Neural cell (in vitro differentiated cells): ENCODE results near the gene TNS3. TPM values are rescaled to one million over a fixed set of nuclear protein-coding genes. Genes with fewer than 3 reads are reported as not detected.

Experiments used
- H2AFZ ChIP-seq: fragments of 200-600, 300-800 bp; sonication (generic), shearing (Covaris generic); 2 replicates; pipeline ENCODE4 v1.6.0; 2014; ENCODE audit warnings: low read depth, mild to moderate bottlenecking, antibody characterized with exemption, low read length, moderate library complexity
- H3F3A ChIP-seq: fragments of 200-600 bp; shearing (Covaris generic); 2 replicates; pipeline ENCODE4 v1.6.1; 2016; ENCODE audit warnings: mild to moderate bottlenecking, moderate library complexity, mixed read lengths, antibody characterized with exemption, low read length; ENCODE audit not compliant: insufficient read depth, poor library complexity, severe bottlenecking
- H3K27ac ChIP-seq: fragments of 200-600, 300-800 bp; sonication (generic), shearing (Covaris generic); 2 replicates; pipeline ENCODE4 v1.5.1; 2014; ENCODE audit warnings: mild to moderate bottlenecking, low read length, moderate library complexity
- H3K27me3 ChIP-seq: fragments of 300-800, 200-600 bp; sonication (generic), shearing (Covaris generic); 2 replicates; pipeline ENCODE4 v1.6.0; 2014; ENCODE audit warnings: mild to moderate bottlenecking, low read depth, low read length, moderate library complexity; ENCODE audit not compliant: insufficient read depth
- H3K36me3 ChIP-seq: fragments of 300-800, 200-600 bp; sonication (generic), shearing (Covaris generic); 2 replicates; pipeline ENCODE4 v1.5.1; 2014; ENCODE audit warnings: mild to moderate bottlenecking, antibody characterized with exemption, low read length, moderate library complexity; ENCODE audit not compliant: insufficient read depth
- H3K4me2 ChIP-seq: fragments of 300-800, 200-600 bp; sonication (generic), shearing (Covaris generic); 2 replicates; pipeline ENCODE4 v1.6.0; 2014; ENCODE audit warnings: mild to moderate bottlenecking, low read length
- H3K4me3 ChIP-seq: fragments of 300-800, 200-600 bp; sonication (generic), shearing (Covaris generic); 2 replicates; pipeline ENCODE4 v1.5.1; 2014; ENCODE audit warnings: mild to moderate bottlenecking, low read length, moderate library complexity
- H3K79me2 ChIP-seq: fragments of 200-600 bp; shearing (Covaris generic); replicated peaks from 2 replicates; pipeline ENCODE4 v1.6.0; 2014; ENCODE audit warnings: mild to moderate bottlenecking, low read length, moderate library complexity; ENCODE audit not compliant: insufficient read depth
- H3K9ac ChIP-seq: fragments of 300-800, 200-600 bp; sonication (generic), shearing (Covaris generic); 2 replicates; pipeline ENCODE4 v1.6.1; 2016; ENCODE audit warnings: mild to moderate bottlenecking, low read length, mixed read lengths
- H3K9me2 ChIP-seq: fragments of 200-600 bp; shearing (Covaris generic); 2 replicates; pipeline ENCODE4 v1.6.1; 2016; ENCODE audit warnings: mild to moderate bottlenecking, low read length, mixed read lengths; ENCODE audit not compliant: insufficient read depth
- H3K9me3 ChIP-seq: fragments of 200-600, 300-800 bp; sonication (generic), shearing (Covaris generic); 2 replicates; pipeline ENCODE4 v1.6.1; 2016; ENCODE audit warnings: mild to moderate bottlenecking, mixed run types, low read length, moderate library complexity, mixed read lengths
- H4K20me1 ChIP-seq: fragments of 200-600 bp; shearing (Covaris generic); 2 replicates; pipeline ENCODE4 v1.6.1; 2016; ENCODE audit warnings: mild to moderate bottlenecking, mixed run types; ENCODE audit not compliant: insufficient read depth
- CTCF ChIP-seq: fragments of 450-650 bp; IDR thresholded peaks from 2 replicates; pipeline ENCODE4 v1.5.1; 2014; ENCODE audit warnings: antibody characterized with exemption, mild to moderate bottlenecking, moderate library complexity; ENCODE audit not compliant: poor library complexity, severe bottlenecking
- EP300 ChIP-seq: fragments of 450-650 bp; conservative IDR thresholded peaks from 2 replicates; pipeline ENCODE4 v1.6.1; 2014; ENCODE audit warnings: antibody characterized with exemption, mild to moderate bottlenecking, moderate library complexity; ENCODE audit not compliant: poor library complexity, severe bottlenecking
- MXI1 ChIP-seq: fragments of 450-650 bp; conservative IDR thresholded peaks from 2 replicates; pipeline ENCODE4 v1.6.1; 2014; ENCODE audit warnings: antibody characterized with exemption, mild to moderate bottlenecking; ENCODE audit not compliant: poor library complexity, severe bottlenecking
- POLR2AphosphoS5 ChIP-seq: IDR thresholded peaks from 2 replicates; pipeline ENCODE4 v1.6.1; 2012
- RAD21 ChIP-seq: fragments of 450-650 bp; conservative IDR thresholded peaks from 2 replicates; pipeline ENCODE4 v1.6.1; 2014; ENCODE audit warnings: antibody characterized with exemption, mild to moderate bottlenecking, moderate library complexity
- REST ChIP-seq: IDR thresholded peaks from 2 replicates; pipeline ENCODE4 v1.6.1; 2012; ENCODE audit warnings: borderline replicate concordance
- TAF1 ChIP-seq: IDR thresholded peaks from 2 replicates; pipeline ENCODE4 v1.6.1; 2012; ENCODE audit warnings: low read depth
- polyA plus RNA-seq: library from polyadenylated mRNA; depleted of rRNA; stranded (reverse); fragments of >200 nt; gene quantifications from 2 replicates; pipeline ENCODE4 v1.2.3, GENCODE V29; 2014

TNS3 gene
- polyA plus RNA-seq, 1 donor from 2014 or later = 0.58 TPM

GRCh38 chr7:47406801-47407129 is 175.1 kb downstream of the TNS3 start:
- Histone ChIP-seq H4K20me1 (no peaks in the 10 kb centered on the region), H3K36me3 (no peaks in the 10 kb centered on the region), H3K9me3 (no peaks in the 10 kb centered on the region), H2AFZ (no peak overlapping the region), H3K9ac (no peak overlapping the region), H3F3A (no peaks in the 10 kb centered on the region), H3K27ac (no peak overlapping the region), H3K27me3 (no peaks in the 10 kb centered on the region), H3K4me2 (no peak overlapping the region), H3K4me3 (no peak overlapping the region), H3K79me2 (no peaks in the 10 kb centered on the region), H3K9me2 (no peaks in the 10 kb centered on the region)
- TF ChIP-seq REST (no peak), POLR2AphosphoS5 (no peak), EP300 (no peak), TAF1 (no peak), RAD21 (no peak), MXI1 (no peak), CTCF (no peak)

GRCh38 chr7:47405921-47406800 is 175.8 kb downstream of the TNS3 start:
- H3F3A ChIP-seq = no peaks in the 10 kb centered on the region
- H3K9ac ChIP-seq = no peak overlapping the region
- no peak overlapping the region for H2AFZ ChIP-seq
- H4K20me1 ChIP-seq = no peaks in the 10 kb centered on the region
- H3K4me3 ChIP-seq = no peak overlapping the region
- no peaks in the 10 kb centered on the region for H3K9me3 ChIP-seq
- no peak overlapping the region for H3K4me2 ChIP-seq
- no peaks in the 10 kb centered on the region for H3K9me2 ChIP-seq
- no peak for TF ChIP-seq RAD21
- TF ChIP-seq REST = no peak
- no peak for TF ChIP-seq POLR2AphosphoS5
- TF ChIP-seq TAF1 = no peak
- no peaks in the 10 kb centered on the region for H3K27me3 ChIP-seq
- H3K27ac ChIP-seq = no peak overlapping the region
- no peaks in the 10 kb centered on the region for H3K36me3 ChIP-seq
- H3K79me2 ChIP-seq = no peaks in the 10 kb centered on the region
